ENCODE measurements around the gene SRRM2. TPM values are rescaled to one million over a fixed set of nuclear protein-coding genes. Genes with fewer than 3 reads are reported as not detected.
A peak's percentile ranks its signal among the peaks of the same experiment; 100 is the strongest.

The SRRM2 gene
- total RNA-seq, 1 donor from 2014 or later, result 409 TPM

DNA sequence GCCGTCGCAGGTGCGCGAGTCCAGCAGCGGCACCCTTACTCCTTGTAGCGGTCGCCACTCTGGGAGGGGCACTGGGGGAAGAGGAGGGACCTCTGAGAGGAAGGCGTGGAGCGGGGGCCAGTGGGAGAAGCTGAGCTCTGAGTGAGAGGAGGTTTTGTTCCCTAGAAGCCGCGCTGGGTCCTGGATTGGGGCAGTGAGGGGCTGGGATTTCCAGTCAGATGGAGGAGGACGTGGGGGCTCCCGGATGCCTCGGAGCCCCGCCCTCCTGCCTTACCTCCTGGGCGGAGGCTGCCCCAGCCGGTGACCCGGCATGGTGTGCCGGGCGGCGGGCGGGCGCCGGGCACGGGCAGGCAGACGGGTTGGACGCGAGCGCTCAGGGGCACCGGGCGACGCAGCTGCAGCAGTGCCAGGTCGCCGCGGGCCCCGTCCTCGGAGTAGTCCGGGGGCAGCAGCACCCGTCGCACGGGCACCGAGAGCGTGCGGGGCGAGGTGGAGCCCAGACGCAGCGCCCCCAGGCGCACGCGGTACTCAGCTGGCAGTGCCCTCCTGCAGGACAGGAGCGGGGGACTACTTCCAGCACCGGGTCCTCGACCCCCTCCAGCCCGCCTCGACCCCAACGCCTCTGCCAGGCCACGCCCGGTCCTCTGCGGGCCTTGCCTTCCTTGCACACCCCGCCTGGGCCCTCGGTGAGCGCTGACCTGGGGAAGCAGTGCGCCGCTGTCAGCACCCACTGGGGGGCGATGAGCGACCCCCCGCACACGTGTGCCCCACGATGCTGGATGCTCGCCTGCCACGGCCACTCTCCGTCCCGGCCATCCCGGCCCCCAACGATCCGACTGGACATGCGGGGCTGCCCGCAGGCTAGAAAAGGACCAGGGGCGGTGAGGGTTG is 32.9 kb downstream of the SRRM2 start:
- no peaks in the 10 kb centered on the region for H3K9me3 ChIP-seq (ENCODE audit: insufficient read depth, low read depth, low read length)
- H3K27ac ChIP-seq (ENCODE audit: low read depth, low read length), result no peak overlapping the region
- DNase-seq (ENCODE audit: low read depth) (no peak), FAIRE-seq (no peak)
- no peak overlapping the region for H3K4me3 ChIP-seq (ENCODE audit: insufficient read depth, low read depth, low read length)
- peaks cover 28% of the 10 kb centered on the region for H3K27me3 Mint-ChIP-seq (ENCODE audit: low read depth, unreplicated experiment)
- no peaks in the 10 kb centered on the region for H3K36me3 ChIP-seq (ENCODE audit: insufficient read depth, low read length)
- peaks cover 21% of the 10 kb centered on the region for H3K27me3 ChIP-seq (ENCODE audit: insufficient read depth, low read length)
- peak overlapping the region; percentile 63 for H2AFZ ChIP-seq (ENCODE audit: low read depth, low read length)
- H3K4me1 ChIP-seq (ENCODE audit: insufficient read depth, low read length), result peaks cover 8% of the 10 kb centered on the region
- H3K4me1 Mint-ChIP-seq (ENCODE audit: low read depth, unreplicated experiment), result peaks cover 1% of the 10 kb centered on the region
- no peaks in the 10 kb centered on the region for H4K20me1 ChIP-seq (ENCODE audit: insufficient read depth, low read length)
- H3K27ac Mint-ChIP-seq (ENCODE audit: unreplicated experiment), result no peak overlapping the region
- H3K9ac ChIP-seq (ENCODE audit: low read length), result no peak overlapping the region
- peaks cover 3% of the 10 kb centered on the region for H3K9me3 Mint-ChIP-seq (ENCODE audit: unreplicated experiment)
- no peaks in the 10 kb centered on the region for H3K79me2 ChIP-seq (ENCODE audit: insufficient read depth, low read length)
- H3K4me3 Mint-ChIP-seq (ENCODE audit: unreplicated experiment), result no peak overlapping the region
- H3K36me3 Mint-ChIP-seq (ENCODE audit: low read depth, unreplicated experiment), result no peaks in the 10 kb centered on the region
- peak; percentile 96 for TF ChIP-seq EZH2 (IDR thresholded peaks at IDR 0.05; ENCODE audit: insufficient read depth, low read length)
- TF ChIP-seq, protein P1, sequence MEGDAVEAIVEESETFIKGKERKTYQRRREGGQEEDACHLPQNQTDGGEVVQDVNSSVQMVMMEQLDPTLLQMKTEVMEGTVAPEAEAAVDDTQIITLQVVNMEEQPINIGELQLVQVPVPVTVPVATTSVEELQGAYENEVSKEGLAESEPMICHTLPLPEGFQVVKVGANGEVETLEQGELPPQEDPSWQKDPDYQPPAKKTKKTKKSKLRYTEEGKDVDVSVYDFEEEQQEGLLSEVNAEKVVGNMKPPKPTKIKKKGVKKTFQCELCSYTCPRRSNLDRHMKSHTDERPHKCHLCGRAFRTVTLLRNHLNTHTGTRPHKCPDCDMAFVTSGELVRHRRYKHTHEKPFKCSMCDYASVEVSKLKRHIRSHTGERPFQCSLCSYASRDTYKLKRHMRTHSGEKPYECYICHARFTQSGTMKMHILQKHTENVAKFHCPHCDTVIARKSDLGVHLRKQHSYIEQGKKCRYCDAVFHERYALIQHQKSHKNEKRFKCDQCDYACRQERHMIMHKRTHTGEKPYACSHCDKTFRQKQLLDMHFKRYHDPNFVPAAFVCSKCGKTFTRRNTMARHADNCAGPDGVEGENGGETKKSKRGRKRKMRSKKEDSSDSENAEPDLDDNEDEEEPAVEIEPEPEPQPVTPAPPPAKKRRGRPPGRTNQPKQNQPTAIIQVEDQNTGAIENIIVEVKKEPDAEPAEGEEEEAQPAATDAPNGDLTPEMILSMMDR (IDR thresholded peaks at IDR 0.05; ENCODE audit: insufficient read depth, low read depth, low read length), result no peak
- peak overlapping the region; percentile 58 for H3K4me2 ChIP-seq (ENCODE audit: low read length)

DNA sequence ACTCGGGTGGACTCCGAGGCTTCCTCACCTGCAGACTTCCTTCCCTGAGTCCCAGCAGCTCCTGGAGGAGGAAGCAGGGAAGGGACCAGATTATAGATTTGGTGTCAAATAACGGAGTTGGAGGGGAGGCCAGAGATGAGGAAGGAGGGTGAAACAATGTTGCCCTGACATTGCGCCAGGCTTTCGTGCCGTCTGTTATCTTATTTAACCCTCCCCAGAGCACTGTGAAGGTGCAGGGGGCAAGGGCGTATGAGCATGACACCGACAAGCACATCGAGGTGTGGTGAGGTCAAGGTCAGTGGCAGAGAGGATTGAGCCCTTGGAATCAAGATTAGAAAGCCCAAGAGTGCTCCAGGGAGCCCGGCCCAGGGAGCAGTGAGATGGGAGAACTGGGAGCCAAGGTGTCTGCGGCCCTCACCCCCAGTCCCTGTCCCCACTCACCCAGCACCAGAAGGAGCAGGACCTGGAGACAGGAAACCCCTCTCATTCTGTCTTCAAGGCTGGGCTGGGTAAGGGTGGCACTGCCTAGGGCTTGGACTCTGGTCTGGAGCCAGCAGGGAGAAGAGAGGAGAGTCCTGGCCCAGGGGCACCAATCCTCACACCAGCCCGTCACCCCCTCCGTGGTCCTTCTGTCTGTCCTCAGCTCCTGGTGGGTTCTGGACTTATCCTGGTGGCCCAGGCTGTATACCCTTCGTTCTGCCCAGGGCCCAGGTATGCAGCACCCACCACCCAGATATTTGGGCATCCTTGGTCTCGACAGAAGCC is 33.8 kb downstream of the SRRM2 start:
- H3K9ac ChIP-seq (ENCODE audit: low read length), result no peak overlapping the region

More for the DNA sequence above, 33.8 kb downstream of the SRRM2 start:
- H2AFZ ChIP-seq (ENCODE audit: low read depth, low read length), result no peak overlapping the region
- no peaks in the 10 kb centered on the region for H4K20me1 ChIP-seq (ENCODE audit: insufficient read depth, low read length)
- H3K36me3 ChIP-seq (ENCODE audit: insufficient read depth, low read length), result no peaks in the 10 kb centered on the region
- H3K9me3 ChIP-seq (ENCODE audit: insufficient read depth, low read depth, low read length), result no peaks in the 10 kb centered on the region
- H3K4me1 ChIP-seq (ENCODE audit: insufficient read depth, low read length), result peaks cover 8% of the 10 kb centered on the region
- H3K27ac Mint-ChIP-seq (ENCODE audit: unreplicated experiment), result no peak overlapping the region
- no peak for FAIRE-seq
- H3K27me3 ChIP-seq (ENCODE audit: insufficient read depth, low read length), result peaks cover 27% of the 10 kb centered on the region
- H3K9me3 Mint-ChIP-seq (ENCODE audit: unreplicated experiment), result peaks cover 3% of the 10 kb centered on the region
- peaks cover 36% of the 10 kb centered on the region for H3K27me3 Mint-ChIP-seq (ENCODE audit: low read depth, unreplicated experiment)
- H3K4me3 ChIP-seq (ENCODE audit: insufficient read depth, low read depth, low read length), result no peak overlapping the region
- no peak overlapping the region for H3K4me2 ChIP-seq (ENCODE audit: low read length)
- no peaks in the 10 kb centered on the region for H3K36me3 Mint-ChIP-seq (ENCODE audit: low read depth, unreplicated experiment)
- no peaks in the 10 kb centered on the region for H3K4me1 Mint-ChIP-seq (ENCODE audit: low read depth, unreplicated experiment)
- no peak overlapping the region for H3K27ac ChIP-seq (ENCODE audit: low read depth, low read length)
- DNase-seq (ENCODE audit: low read depth), result no peak
- no peaks in the 10 kb centered on the region for H3K79me2 ChIP-seq (ENCODE audit: insufficient read depth, low read length)
- H3K4me3 Mint-ChIP-seq (ENCODE audit: unreplicated experiment), result no peak overlapping the region
- TF ChIP-seq, protein P1 (IDR thresholded peaks at IDR 0.05; ENCODE audit: insufficient read depth, low read depth, low read length), result no peak
- no peak for TF ChIP-seq EZH2 (IDR thresholded peaks at IDR 0.05; ENCODE audit: insufficient read depth, low read length)
